GM15510 (cell line): Measurements from ENCODE around the gene ZNF280A.

Experiments
- POLR2A ChIP-seq: IDR thresholded peaks from 3 replicates; pipeline ENCODE4 v1.6.1; 2011; ENCODE audit warnings: borderline replicate concordance; ENCODE audit not compliant: insufficient read length; ENCODE audit errors: extremely low read depth

Gene ZNF280A

GRCh38 chr22:22467112-22467511 lies 53.0 kb downstream of the ZNF280A start:
- TF ChIP-seq POLR2A = no peak

GRCh38 chr22:22465782-22466181 lies 54.3 kb downstream of the ZNF280A start:
- no peak for TF ChIP-seq POLR2A

DNA sequence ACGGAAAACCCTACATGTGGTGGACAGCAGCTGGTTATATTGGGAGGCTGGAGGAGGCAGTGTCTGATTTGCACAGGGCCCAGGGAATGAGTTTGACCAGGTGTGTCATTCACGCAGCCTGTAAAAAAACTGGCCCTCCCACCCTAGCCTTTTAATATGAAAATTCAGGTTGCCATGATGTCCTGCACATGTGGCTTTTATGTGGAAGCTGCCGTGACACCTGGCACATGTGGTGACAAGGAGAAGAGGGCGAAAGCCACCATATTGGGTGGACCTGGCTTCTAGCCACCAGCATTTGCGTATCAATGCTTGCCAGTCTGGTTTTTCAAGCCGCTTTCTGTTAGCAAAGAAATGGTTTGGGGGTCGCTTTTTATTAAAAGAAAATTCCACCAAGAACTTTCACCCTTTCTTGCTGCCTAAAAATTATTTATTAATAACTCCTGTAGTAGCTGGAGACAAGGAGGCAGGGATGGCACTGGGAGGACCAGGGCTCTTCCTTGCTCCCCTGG lies 54.9 kb downstream of the ZNF280A start:
- no peak for TF ChIP-seq POLR2A

DNA sequence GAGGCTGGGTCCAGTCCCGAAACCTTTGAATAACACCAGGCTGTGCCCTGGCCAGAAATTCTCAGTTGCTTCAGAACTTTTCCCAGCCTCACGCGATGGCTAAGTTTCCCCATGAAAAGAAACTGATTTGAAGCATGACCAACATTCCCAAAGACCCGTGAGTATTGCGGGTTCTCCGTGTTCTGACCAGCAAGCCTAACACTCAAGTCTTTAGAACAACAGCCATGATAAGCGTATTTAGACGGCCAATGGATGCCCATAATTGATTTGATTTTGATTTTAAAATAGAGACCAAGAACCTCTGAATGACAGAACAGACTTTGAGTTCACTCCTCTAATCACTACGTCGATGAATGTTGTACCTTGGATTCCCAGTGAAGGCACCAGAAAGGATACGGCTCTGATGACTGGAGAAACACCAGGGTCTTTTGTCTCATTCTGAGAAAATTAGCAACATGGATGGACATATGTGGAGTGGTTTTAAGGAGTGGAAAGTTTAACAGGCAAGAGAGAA lies 55.5 kb downstream of the ZNF280A start:
- no peak for TF ChIP-seq POLR2A

DNA sequence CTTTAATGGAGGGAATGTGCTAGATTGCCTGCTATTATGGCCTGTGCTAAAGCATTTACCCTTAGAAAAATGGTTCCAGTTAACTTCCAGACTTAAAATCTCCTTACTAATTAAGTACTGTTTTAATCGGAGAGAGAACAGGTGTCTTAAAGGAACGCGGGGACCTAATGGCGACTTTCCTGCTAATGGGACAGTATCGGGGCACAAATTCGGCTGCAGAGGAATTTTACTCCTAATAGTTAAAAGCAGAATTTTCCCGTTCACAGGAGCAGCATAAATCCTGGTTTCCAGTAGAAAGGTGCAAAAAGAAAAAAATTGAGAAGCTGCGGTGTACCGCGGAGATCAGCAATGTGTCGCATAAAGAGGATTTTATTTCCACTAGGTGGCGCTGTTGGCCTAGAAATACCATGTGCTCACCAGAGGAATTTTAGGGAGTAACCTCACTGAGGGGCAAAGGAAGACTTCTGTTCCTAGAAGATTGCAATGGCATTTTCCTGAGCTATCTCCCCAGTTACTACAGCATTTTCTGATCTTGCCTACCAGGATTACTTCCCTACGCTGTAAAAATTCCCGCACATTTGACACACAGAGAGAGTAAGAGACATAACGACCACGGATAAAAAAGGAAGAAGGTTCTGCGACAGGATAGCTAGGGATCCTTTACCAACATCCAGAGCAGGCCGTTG lies 56.1 kb downstream of the ZNF280A start:
- no peak for TF ChIP-seq POLR2A
